MM.1S (cell line): ENCODE results near the gene SIN3A.

ENCODE experiments used
- CTCF ChIP-seq: fragments of 300-600 bp; sonication (generic); IDR thresholded peaks from 2 replicates; pipeline ENCODE4 v1.5.1; 2016; ENCODE audit warnings: antibody characterized with exemption, low read length, mixed read lengths
- EZH2 ChIP-seq: fragments of 300-600 bp; sonication (generic); optimal IDR thresholded peaks from 2 replicates; pipeline ENCODE3; 2017; ENCODE audit warnings: low read depth, mild to moderate bottlenecking, antibody characterized with exemption, low read length, mixed read lengths
- EZH2phosphoT487 ChIP-seq: fragments of 300-600 bp; sonication (generic); IDR thresholded peaks from 2 replicates; pipeline ENCODE4 v1.6.1; 2018; ENCODE audit warnings: antibody characterized with exemption, low read length

GRCh38 chr15:75361989-75362641 lies 89.4 kb downstream of the SIN3A start:
- TF ChIP-seq EZH2phosphoT487 (no peak), CTCF (no peak), EZH2 (no peak)
